HepG2 (cell line): ENCODE results near the gene EFCAB13. TPM values are rescaled to one million over a fixed set of nuclear protein-coding genes. Genes with fewer than 3 reads are reported as not detected.

ENCODE experiments used
- ELF1 ChIP-seq: sonication (generic); formaldehyde crosslinking; IDR thresholded peaks from 2 replicates; pipeline ENCODE4 v1.4.0; 2020; ENCODE audit warnings: missing genetic modification reagents
- NCOR1 ChIP-seq: fragments of 200-600 bp; sonication (generic); IDR thresholded peaks from 2 replicates; pipeline ENCODE4 v1.7.0; 2017; ENCODE audit warnings: antibody characterized with exemption, low read length, borderline replicate concordance
- NFATC3 ChIP-seq: sonication (generic); formaldehyde crosslinking; IDR thresholded peaks from 2 replicates; pipeline ENCODE4 v1.5.1; 2020; ENCODE audit warnings: mild to moderate bottlenecking, missing genetic modification reagents
- NFE2L1 ChIP-seq: sonication (generic); formaldehyde crosslinking; IDR thresholded peaks from 2 replicates; pipeline ENCODE4 v1.4.0; 2020; ENCODE audit warnings: missing genetic modification reagents, mild to moderate bottlenecking, borderline replicate concordance
- NFRKB ChIP-seq: fragments of 450-650 bp; IDR thresholded peaks from 2 replicates; pipeline ENCODE4 v1.6.1; 2017
- RFX3 ChIP-seq: IDR thresholded peaks from 2 replicates; pipeline ENCODE4 v1.6.1; 2016; ENCODE audit warnings: missing biosample characterization, missing genetic modification reagents
- SNAPC4 ChIP-seq: sonication (generic); formaldehyde crosslinking; IDR thresholded peaks from 2 replicates; pipeline ENCODE4 v1.4.0; 2020; ENCODE audit warnings: mild to moderate bottlenecking, missing genetic modification reagents
- SOX13 ChIP-seq, 3 experiments: fragments of 450-650 bp in 1 of 3; sonication (generic) in 1 of 3; formaldehyde crosslinking in 1 of 3; IDR thresholded peaks in 2 of 3; conservative IDR thresholded peaks in 1 of 3; 2 replicates each; pipeline versions ENCODE4 v1.5.0 to v1.6.1; 2016 to 2020; ENCODE audit warnings: antibody characterized with exemption in 1 of 3, mild to moderate bottlenecking in 1 of 3, missing compliant biosample characterization in 1 of 3, missing genetic modification reagents in 1 of 3, moderate library complexity in 1 of 3
- USF2 ChIP-seq, 2 experiments: sonication (generic) in 1 of 2; formaldehyde crosslinking in 1 of 2; IDR thresholded peaks; 2 replicates each; pipeline versions ENCODE4 v1.5.1 to v1.6.1; 2011 to 2020; ENCODE audit warnings: borderline replicate concordance in 1 of 2, low read depth in 1 of 2, low read length in 1 of 2, mild to moderate bottlenecking in 1 of 2, missing genetic modification reagents in 1 of 2, moderate library complexity in 1 of 2
- ZNF230 ChIP-seq: sonication (generic); formaldehyde crosslinking; IDR thresholded peaks from 2 replicates; pipeline ENCODE4 v1.4.0; 2020; ENCODE audit warnings: mild to moderate bottlenecking, missing genetic modification reagents
- ZNF776 ChIP-seq: sonication (generic); formaldehyde crosslinking; IDR thresholded peaks from 2 replicates; pipeline ENCODE4 v1.4.0; 2020; ENCODE audit warnings: mild to moderate bottlenecking, missing genetic modification reagents
- polyA plus RNA-seq, 8 experiments: library from polyadenylated mRNA; depleted of rRNA in 3 of 8; stranded (reverse) in 7 of 8; unstranded in 1 of 8; fragments of >200 nt; fragmentation: Illumina TruSeq in 4 of 8; extraction: Trizol in 4 of 8; gene quantifications; 2 replicates each; pipeline versions ENCODE4 v1.2.1 to v1.2.3, GENCODE V29; 2011 to 2016; ENCODE audit warnings: low read depth in 4 of 8, missing spikeins in 1 of 8, mixed read lengths in 1 of 8; ENCODE audit not compliant: insufficient read depth in 1 of 8
- total RNA-seq, 5 experiments: library from RNA; depleted of rRNA; stranded (reverse); fragments of >200 nt; fragmentation: Illumina TruSeq; extraction: Trizol; gene quantifications; 2 replicates each; pipeline ENCODE4 v1.2.3, GENCODE V29; 2016; ENCODE audit warnings: low read depth in 1 of 5
- TF ChIP-seq, protein P1 (sequence below): sonication (generic); formaldehyde crosslinking; IDR thresholded peaks from 2 replicates; pipeline ENCODE4 v1.5.0; 2020; ENCODE audit warnings: missing genetic modification reagents
- TF ChIP-seq, protein P2 (sequence below): sonication (generic); formaldehyde crosslinking; IDR thresholded peaks from 2 replicates; pipeline ENCODE4 v1.4.0; 2020; ENCODE audit warnings: mild to moderate bottlenecking, missing genetic modification reagents, borderline replicate concordance

The EFCAB13 gene
- total and polyA plus RNA-seq, 2 of the 13 experiments (the other 11 are each of a cell fraction or from before 2014, with no cell fraction given), result 0.22 to 0.71 TPM

GRCh38 chr17:47291242-47291873, 32.4 kb upstream of the EFCAB13 start (continued):
- TF ChIP-seq USF2 (IDR thresholded peaks at IDR 0.05; ENCODE audit: low read depth, low read length) (no peak), USF2 (CRISPR knock-in tag; IDR thresholded peaks at IDR 0.05; ENCODE audit: borderline replicate concordance) (no peak), NFE2L1 (CRISPR knock-in tag) (no peak), NFATC3 (CRISPR knock-in tag) (no peak), ZNF230 (CRISPR knock-in tag) (no peak), SNAPC4 (CRISPR knock-in tag) (no peak), ZNF776 (CRISPR knock-in tag) (no peak), NFRKB (no peak), NCOR1 (peak; percentile 57; the same call in 1 of the 2 replicates), SOX13 (IDR thresholded peaks at IDR 0.05) (peak; percentile 15; the same call in 1 of the 2 replicates), SOX13 (CRISPR knock-in tag; conservative IDR thresholded peaks at IDR 0.05 in 1 of 2, IDR thresholded peaks at IDR 0.05 in 1 of 2) (peak in 1 of 2 experiments; percentile 82; a peak in 2 of 4 replicates), ELF1 (CRISPR knock-in tag) (no peak), RFX3 (CRISPR knock-in tag) (no peak)
- TF ChIP-seq, protein P1, sequence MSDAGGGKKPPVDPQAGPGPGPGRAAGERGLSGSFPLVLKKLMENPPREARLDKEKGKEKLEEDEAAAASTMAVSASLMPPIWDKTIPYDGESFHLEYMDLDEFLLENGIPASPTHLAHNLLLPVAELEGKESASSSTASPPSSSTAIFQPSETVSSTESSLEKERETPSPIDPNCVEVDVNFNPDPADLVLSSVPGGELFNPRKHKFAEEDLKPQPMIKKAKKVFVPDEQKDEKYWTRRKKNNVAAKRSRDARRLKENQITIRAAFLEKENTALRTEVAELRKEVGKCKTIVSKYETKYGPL, result peak; percentile 88
- TF ChIP-seq, protein P2, sequence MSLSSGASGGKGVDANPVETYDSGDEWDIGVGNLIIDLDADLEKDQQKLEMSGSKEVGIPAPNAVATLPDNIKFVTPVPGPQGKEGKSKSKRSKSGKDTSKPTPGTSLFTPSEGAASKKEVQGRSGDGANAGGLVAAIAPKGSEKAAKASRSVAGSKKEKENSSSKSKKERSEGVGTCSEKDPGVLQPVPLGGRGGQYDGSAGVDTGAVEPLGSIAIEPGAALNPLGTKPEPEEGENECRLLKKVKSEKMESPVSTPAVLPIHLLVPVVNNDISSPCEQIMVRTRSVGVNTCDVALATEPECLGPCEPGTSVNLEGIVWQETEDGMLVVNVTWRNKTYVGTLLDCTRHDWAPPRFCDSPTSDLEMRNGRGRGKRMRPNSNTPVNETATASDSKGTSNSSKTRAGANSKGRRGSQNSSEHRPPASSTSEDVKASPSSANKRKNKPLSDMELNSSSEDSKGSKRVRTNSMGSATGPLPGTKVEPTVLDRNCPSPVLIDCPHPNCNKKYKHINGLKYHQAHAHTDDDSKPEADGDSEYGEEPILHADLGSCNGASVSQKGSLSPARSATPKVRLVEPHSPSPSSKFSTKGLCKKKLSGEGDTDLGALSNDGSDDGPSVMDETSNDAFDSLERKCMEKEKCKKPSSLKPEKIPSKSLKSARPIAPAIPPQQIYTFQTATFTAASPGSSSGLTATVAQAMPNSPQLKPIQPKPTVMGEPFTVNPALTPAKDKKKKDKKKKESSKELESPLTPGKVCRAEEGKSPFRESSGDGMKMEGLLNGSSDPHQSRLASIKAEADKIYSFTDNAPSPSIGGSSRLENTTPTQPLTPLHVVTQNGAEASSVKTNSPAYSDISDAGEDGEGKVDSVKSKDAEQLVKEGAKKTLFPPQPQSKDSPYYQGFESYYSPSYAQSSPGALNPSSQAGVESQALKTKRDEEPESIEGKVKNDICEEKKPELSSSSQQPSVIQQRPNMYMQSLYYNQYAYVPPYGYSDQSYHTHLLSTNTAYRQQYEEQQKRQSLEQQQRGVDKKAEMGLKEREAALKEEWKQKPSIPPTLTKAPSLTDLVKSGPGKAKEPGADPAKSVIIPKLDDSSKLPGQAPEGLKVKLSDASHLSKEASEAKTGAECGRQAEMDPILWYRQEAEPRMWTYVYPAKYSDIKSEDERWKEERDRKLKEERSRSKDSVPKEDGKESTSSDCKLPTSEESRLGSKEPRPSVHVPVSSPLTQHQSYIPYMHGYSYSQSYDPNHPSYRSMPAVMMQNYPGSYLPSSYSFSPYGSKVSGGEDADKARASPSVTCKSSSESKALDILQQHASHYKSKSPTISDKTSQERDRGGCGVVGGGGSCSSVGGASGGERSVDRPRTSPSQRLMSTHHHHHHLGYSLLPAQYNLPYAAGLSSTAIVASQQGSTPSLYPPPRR (CRISPR knock-in tag), result peak; percentile 89; the same call in 1 of the 2 replicates
